ENCODE measurements around the gene ARHGEF1. TPM values are rescaled to one million over a fixed set of nuclear protein-coding genes. Genes with fewer than 3 reads are reported as not detected.

Gene ARHGEF1
- total and polyA plus RNA-seq, 8 donors = 60.8 to 202 (median 79.6) TPM

DNA sequence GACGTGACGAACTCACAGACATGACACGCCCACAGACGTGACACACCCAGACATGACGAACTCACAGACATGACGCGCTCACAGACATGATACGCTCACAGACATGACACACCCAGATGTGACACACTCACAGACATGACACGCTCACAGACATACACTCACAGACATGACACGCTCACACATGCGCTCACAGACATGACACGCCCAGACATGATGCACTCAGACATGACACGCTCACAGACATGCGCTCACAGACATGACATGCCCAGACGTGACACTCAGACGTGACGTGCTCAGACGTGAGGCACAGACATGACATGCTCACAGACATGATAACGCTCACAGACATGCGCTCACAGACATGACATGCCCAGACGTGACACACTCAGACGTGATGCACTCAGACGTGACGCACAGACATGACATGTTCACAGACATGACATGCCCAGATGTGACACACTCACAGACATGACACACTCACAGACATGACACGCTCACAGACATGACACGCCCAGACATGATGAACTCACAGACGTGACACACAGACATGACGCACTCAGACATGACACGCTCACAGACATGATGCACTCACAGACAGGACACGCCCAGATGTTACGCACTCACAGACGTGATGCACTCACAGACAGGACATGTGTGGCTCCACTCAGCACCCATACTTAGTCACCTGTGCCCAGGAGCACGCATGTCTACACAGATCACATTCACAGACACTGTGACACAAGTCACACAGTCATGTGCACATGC is 37.1 kb downstream of the ARHGEF1 start:
- DNase-seq (no peak), ATAC-seq (no peak)
- intact Hi-C loops (cut with DNase I) = no loop called here
- H3K9me3 ChIP-seq = no peaks in the 10 kb centered on the region
- H3K4me1 ChIP-seq = peaks cover 0 to 5% of the 10 kb centered on the region in 2 donors
- no peak overlapping the region for H3K27ac ChIP-seq
- TF ChIP-seq, protein P1, sequence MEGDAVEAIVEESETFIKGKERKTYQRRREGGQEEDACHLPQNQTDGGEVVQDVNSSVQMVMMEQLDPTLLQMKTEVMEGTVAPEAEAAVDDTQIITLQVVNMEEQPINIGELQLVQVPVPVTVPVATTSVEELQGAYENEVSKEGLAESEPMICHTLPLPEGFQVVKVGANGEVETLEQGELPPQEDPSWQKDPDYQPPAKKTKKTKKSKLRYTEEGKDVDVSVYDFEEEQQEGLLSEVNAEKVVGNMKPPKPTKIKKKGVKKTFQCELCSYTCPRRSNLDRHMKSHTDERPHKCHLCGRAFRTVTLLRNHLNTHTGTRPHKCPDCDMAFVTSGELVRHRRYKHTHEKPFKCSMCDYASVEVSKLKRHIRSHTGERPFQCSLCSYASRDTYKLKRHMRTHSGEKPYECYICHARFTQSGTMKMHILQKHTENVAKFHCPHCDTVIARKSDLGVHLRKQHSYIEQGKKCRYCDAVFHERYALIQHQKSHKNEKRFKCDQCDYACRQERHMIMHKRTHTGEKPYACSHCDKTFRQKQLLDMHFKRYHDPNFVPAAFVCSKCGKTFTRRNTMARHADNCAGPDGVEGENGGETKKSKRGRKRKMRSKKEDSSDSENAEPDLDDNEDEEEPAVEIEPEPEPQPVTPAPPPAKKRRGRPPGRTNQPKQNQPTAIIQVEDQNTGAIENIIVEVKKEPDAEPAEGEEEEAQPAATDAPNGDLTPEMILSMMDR (IDR thresholded peaks at IDR 0.05) = no peak
- H3K4me3 ChIP-seq = no peak overlapping the region
- peaks cover 41 to 98% of the 10 kb centered on the region in 2 donors for H3K27me3 ChIP-seq
- H3K36me3 ChIP-seq = no peaks in the 10 kb centered on the region

DNA sequence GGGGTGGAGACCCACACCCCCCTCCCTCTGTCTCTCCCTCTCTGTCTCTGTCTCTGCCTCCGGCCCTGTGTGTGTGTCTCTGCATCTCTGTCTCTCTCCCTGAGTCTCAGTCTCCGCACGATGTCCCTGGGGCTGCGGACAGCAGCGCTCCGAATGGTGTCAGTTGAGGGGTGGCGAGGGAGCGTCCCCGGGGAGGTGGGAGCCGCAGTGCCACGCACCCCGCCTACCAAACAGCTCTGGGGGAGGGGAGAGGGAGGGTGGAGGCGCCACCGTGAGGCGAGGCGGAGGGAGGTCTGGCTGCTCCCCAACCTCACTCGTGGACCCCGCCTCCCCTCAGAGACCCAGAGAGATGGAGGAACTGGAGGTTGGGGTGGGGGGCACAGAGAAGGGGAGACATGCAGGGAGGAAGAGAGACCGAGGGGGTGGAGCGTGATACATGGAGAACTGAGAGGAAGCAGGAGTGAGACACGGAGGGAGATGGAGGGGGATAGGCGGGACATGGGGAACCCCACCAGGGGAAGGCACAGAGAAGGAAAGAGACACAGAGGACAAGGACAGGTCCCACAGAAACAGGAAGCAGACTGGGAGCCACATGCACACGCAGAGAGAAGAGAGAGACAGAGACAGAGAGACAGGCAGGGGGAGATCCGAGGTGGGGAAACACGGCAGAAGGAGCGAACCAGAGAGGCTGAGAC is 38.0 kb downstream of the ARHGEF1 start:
- Histone ChIP-seq H3K27ac (no peak overlapping the region), H3K36me3 (no peaks in the 10 kb centered on the region), H3K4me1 (no peaks in the 10 kb centered on the region), H3K4me3 (no peak overlapping the region), H3K9me3 (no peaks in the 10 kb centered on the region), H3K27me3 (peaks cover 33 to 98% of the 10 kb centered on the region in 2 donors)
- DNase-seq = no peak
- intact Hi-C loops (cut with DNase I) = no loop called here
- ATAC-seq = no peak
- TF ChIP-seq, protein P1 (IDR thresholded peaks at IDR 0.05) = no peak

DNA sequence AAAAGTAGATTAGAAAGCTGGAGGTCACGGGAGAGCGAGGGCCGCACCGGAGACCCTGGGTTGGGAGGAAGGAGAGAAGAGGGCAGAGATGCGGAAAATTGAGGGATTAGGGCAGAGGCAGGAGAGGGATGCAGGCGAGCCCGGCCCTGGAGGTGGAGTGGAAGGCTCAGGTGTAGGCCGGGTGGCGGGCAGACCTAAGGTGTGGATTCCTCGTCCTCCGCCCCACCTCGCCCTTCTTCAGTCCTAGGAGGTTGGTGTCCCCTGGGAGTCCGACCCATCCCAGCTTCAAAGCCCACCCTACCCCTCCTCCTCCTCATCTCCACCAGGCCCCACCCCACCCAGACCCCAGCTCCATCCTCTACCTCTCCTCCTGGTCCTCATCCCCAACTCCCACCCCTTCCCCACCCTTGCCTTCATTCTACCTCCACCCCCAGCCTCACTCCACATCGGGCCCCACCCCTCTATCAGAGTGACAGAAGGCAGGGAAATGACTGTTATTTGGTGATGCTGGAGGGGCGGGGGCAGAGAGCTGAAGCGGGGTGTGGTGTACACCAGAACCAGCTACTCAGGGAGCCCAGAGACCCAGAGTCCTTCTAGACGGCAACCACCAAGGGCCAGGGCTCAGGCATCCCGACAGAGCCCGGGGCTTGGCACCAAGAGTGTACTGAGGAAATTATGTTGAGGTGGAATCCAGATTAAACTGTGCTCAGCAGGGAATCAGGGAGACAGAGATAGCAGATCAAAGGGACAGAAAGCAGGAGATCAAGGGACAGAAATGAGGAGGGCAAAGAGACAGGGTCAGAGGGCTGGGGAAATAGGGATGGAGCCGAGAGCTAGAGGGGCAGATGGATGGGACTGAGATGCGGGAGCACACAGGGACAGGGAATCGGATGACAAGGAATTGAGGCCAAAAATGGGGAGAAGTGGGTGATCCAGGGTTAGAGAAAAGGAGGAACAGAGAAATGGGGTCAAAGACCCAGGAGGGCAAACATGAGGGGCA is 38.9 kb downstream of the ARHGEF1 start:
- peaks cover 31 to 98% of the 10 kb centered on the region in 2 donors for H3K27me3 ChIP-seq
- intact Hi-C loops (cut with DNase I) = no loop called here
- H3K36me3 ChIP-seq = no peaks in the 10 kb centered on the region
- no peak overlapping the region for H3K27ac ChIP-seq
- TF ChIP-seq, protein P1 (IDR thresholded peaks at IDR 0.05) = no peak
- no peak overlapping the region for H3K4me3 ChIP-seq
- DNase-seq (no peak), ATAC-seq (no peak)
- no peaks in the 10 kb centered on the region for H3K4me1 ChIP-seq
- no peaks in the 10 kb centered on the region for H3K9me3 ChIP-seq

DNA sequence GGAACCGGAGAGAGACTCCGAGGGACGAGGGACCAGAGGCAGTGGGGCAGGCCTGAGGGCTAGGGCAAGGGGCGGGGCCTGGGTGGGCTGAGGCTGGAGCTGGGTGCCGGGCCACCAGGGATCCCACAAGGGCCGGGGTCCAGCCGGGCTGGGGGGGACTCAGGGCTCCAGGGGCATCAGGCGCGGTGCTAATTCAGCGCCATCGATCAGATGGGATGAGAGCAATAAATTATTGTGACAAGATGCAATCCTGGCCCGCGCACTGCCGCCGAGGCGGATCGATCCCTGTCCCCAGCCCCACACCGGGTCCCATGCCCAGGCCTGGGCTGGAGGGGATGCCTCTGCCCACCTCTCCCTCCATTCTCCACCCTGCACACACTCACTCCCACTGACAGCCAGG is 39.6 kb downstream of the ARHGEF1 start:
- DNase-seq (no peak), ATAC-seq (no peak)
- Histone ChIP-seq H3K9me3 (no peaks in the 10 kb centered on the region), H3K4me1 (peaks cover 0 to 3% of the 10 kb centered on the region in 2 donors), H3K36me3 (no peaks in the 10 kb centered on the region), H3K4me3 (no peak overlapping the region), H3K27me3 (peaks cover 33 to 98% of the 10 kb centered on the region in 2 donors), H3K27ac (no peak overlapping the region)
- intact Hi-C loops (cut with DNase I) = no loop called here
- TF ChIP-seq, protein P1 (IDR thresholded peaks at IDR 0.05) = no peak
